MM.1S (cell line): ENCODE results near the gene ZNF555.
"Not testable (repeated sequence)": the region's sequence is repeated elsewhere in the genome, so short reads cannot be mapped to it uniquely, and the experiment has no call there.

Experiments
- DNase-seq: peaks from one replicate; pipeline ENCODE4 v3.0.0-alpha.2; 2015
- H2AFZ ChIP-seq: fragments of 300-600 bp; sonication (generic); 2 replicates; pipeline ENCODE4 v1.6.0; 2016; ENCODE audit warnings: antibody characterized with exemption, low read length
- H3F3A ChIP-seq: fragments of 300-600 bp; sonication (generic); 2 replicates; pipeline ENCODE4 v1.6.1; 2016; ENCODE audit warnings: mild to moderate bottlenecking, antibody characterized with exemption, low read length, moderate library complexity, mixed read lengths; ENCODE audit not compliant: insufficient read depth
- H3K27ac ChIP-seq: fragments of 300-600 bp; sonication (generic); 2 replicates; pipeline ENCODE4 v1.5.1; 2016; ENCODE audit warnings: mild to moderate bottlenecking, low read length
- H3K27me3 ChIP-seq: fragments of 300-600 bp; sonication (generic); replicated peaks from 2 replicates; pipeline ENCODE4 v1.6.0; 2016; ENCODE audit warnings: low read length; ENCODE audit not compliant: insufficient read depth
- H3K36me3 ChIP-seq: fragments of 300-600 bp; sonication (generic); replicated peaks from 2 replicates; pipeline ENCODE4 v1.6.1; 2016; ENCODE audit warnings: mild to moderate bottlenecking, low read length, mixed read lengths; ENCODE audit not compliant: insufficient read depth
- H3K4me1 ChIP-seq: fragments of 300-600 bp; sonication (generic); 2 replicates; pipeline ENCODE4 v1.6.1; 2016; ENCODE audit warnings: low read length, mixed read lengths
- H3K4me2 ChIP-seq: fragments of 300-600 bp; sonication (generic); 2 replicates; pipeline ENCODE4 v1.6.0; 2016; ENCODE audit warnings: low read depth, low read length
- H3K4me3 ChIP-seq: fragments of 300-600 bp; sonication (generic); 2 replicates; pipeline ENCODE4 v1.5.1; 2016; ENCODE audit warnings: low read length, mixed read lengths
- H3K79me2 ChIP-seq: fragments of 300-600 bp; sonication (generic); 2 replicates; pipeline ENCODE4 v1.6.1; 2016; ENCODE audit warnings: mixed run types, low read length, mixed read lengths
- H3K9ac ChIP-seq: fragments of 300-600 bp; sonication (generic); 2 replicates; pipeline ENCODE4 v1.6.1; 2016; ENCODE audit warnings: low read length, mixed read lengths
- H3K9me2 ChIP-seq: fragments of 300-600 bp; sonication (generic); replicated peaks from 2 replicates; pipeline ENCODE4 v1.6.1; 2016; ENCODE audit warnings: mild to moderate bottlenecking, low read length, mixed read lengths; ENCODE audit not compliant: insufficient read depth
- H3K9me3 ChIP-seq: fragments of 300-600 bp; sonication (generic); replicated peaks from 2 replicates; pipeline ENCODE4 v1.6.1; 2016; ENCODE audit warnings: mild to moderate bottlenecking, low read length, mixed read lengths; ENCODE audit not compliant: insufficient read depth
- H4K20me1 ChIP-seq: fragments of 300-600 bp; sonication (generic); 2 replicates; pipeline ENCODE4 v1.6.1; 2016; ENCODE audit warnings: mild to moderate bottlenecking, low read length, moderate library complexity, mixed read lengths; ENCODE audit not compliant: insufficient read depth
- CTCF ChIP-seq: fragments of 300-600 bp; sonication (generic); IDR thresholded peaks from 2 replicates; pipeline ENCODE4 v1.5.1; 2016; ENCODE audit warnings: antibody characterized with exemption, low read length, mixed read lengths
- EZH2 ChIP-seq: fragments of 300-600 bp; sonication (generic); optimal IDR thresholded peaks from 2 replicates; pipeline ENCODE3; 2017; ENCODE audit warnings: low read depth, mild to moderate bottlenecking, antibody characterized with exemption, low read length, mixed read lengths
- EZH2phosphoT487 ChIP-seq: fragments of 300-600 bp; sonication (generic); IDR thresholded peaks from 2 replicates; pipeline ENCODE4 v1.6.1; 2018; ENCODE audit warnings: antibody characterized with exemption, low read length

Gene ZNF555

GRCh38 chr19:2815191-2815614 is 26.1 kb upstream of the ZNF555 start:
- Histone ChIP-seq H3K9ac (no peak overlapping the region), H3K4me1 (no peaks in the 10 kb centered on the region), H3F3A (no peaks in the 10 kb centered on the region), H3K4me2 (no peak overlapping the region), H3K27me3 (no peaks in the 10 kb centered on the region), H3K9me3 (no peaks in the 10 kb centered on the region), H3K36me3 (no peaks in the 10 kb centered on the region), H3K79me2 (0 out of 2 replicates have a peak, but pooled peaks cover 2% of the 10 kb centered on the region), H3K27ac (no peak overlapping the region), H3K4me3 (no peak overlapping the region), H4K20me1 (no peaks in the 10 kb centered on the region), H2AFZ (no peak overlapping the region), H3K9me2 (no peaks in the 10 kb centered on the region)
- no peak for TF ChIP-seq EZH2phosphoT487
- TF ChIP-seq EZH2 = no peak
- no peak for TF ChIP-seq CTCF
- DNase-seq = no peak

GRCh38 chr19:2815923-2816322 is 25.4 kb upstream of the ZNF555 start:
- no peaks in the 10 kb centered on the region for H3K36me3 ChIP-seq
- no peak overlapping the region for H2AFZ ChIP-seq
- no peaks in the 10 kb centered on the region for H3K27me3 ChIP-seq
- H4K20me1 ChIP-seq = no peaks in the 10 kb centered on the region
- H3K4me3 ChIP-seq = no peak overlapping the region
- TF ChIP-seq CTCF = no peak
- TF ChIP-seq EZH2 = no peak
- TF ChIP-seq EZH2phosphoT487 = no peak
- H3F3A ChIP-seq = no peaks in the 10 kb centered on the region
- no peaks in the 10 kb centered on the region for H3K9me2 ChIP-seq
- DNase-seq = no peak
- no peaks in the 10 kb centered on the region for H3K4me1 ChIP-seq
- no peaks in the 10 kb centered on the region for H3K9me3 ChIP-seq
- H3K79me2 ChIP-seq = 0 out of 2 replicates have a peak, but pooled peaks cover 4% of the 10 kb centered on the region
- no peak overlapping the region for H3K27ac ChIP-seq
- no peak overlapping the region for H3K4me2 ChIP-seq
- no peak overlapping the region for H3K9ac ChIP-seq

GRCh38 chr19:2816641-2817040 is 24.6 kb upstream of the ZNF555 start:
- Histone ChIP-seq H3K9ac (no peak overlapping the region), H3K79me2 (0 out of 2 replicates have a peak, but pooled peaks cover 4% of the 10 kb centered on the region), H3K36me3 (no peaks in the 10 kb centered on the region), H3K27me3 (no peaks in the 10 kb centered on the region), H3K4me3 (no peak overlapping the region), H4K20me1 (no peaks in the 10 kb centered on the region), H3K4me1 (no peaks in the 10 kb centered on the region), H2AFZ (no peak overlapping the region), H3K9me2 (no peaks in the 10 kb centered on the region), H3K4me2 (no peak overlapping the region), H3K27ac (no peak overlapping the region), H3K9me3 (no peaks in the 10 kb centered on the region), H3F3A (no peaks in the 10 kb centered on the region)
- TF ChIP-seq EZH2phosphoT487 = no peak
- TF ChIP-seq CTCF = no peak
- no peak for TF ChIP-seq EZH2
- no peak for DNase-seq

- not testable (repeated sequence) for H3K4me1 ChIP-seq, H3K79me2 ChIP-seq, H2AFZ ChIP-seq, H3K4me3 ChIP-seq, H3K27me3 ChIP-seq, H3K36me3 ChIP-seq, H3F3A ChIP-seq, H4K20me1 ChIP-seq, H3K9me3 ChIP-seq, DNase-seq, H3K9ac ChIP-seq, H3K27ac ChIP-seq, H3K9me2 ChIP-seq, H3K4me2 ChIP-seq
These were observed 23.9 kb upstream of the ZNF555 start for GRCh38 chr19:2817237-2817829.
